ENCODE data around the gene NUS1.
"Not testable (repeated sequence)": the region's sequence is repeated elsewhere in the genome, so short reads cannot be mapped to it uniquely, and the experiment has no call there.

Gene NUS1

GRCh38 chr6:117718895-117719294 is 43.6 kb downstream of the NUS1 start:
- DNase-seq (ENCODE audit: low read depth): no peak

GRCh38 chr6:117721520-117721919 is 46.3 kb downstream of the NUS1 start:
- not testable (repeated sequence) for DNase-seq (ENCODE audit: low read depth)

- DNase-seq (ENCODE audit: low read depth): no peak
These were observed 53.4 kb downstream of the NUS1 start for GRCh38 chr6:117728626-117729025.

- no peak for DNase-seq (ENCODE audit: low read depth)
These were observed 54.3 kb downstream of the NUS1 start for GRCh38 chr6:117729613-117730012.

GRCh38 chr6:117733341-117733740 is 58.1 kb downstream of the NUS1 start:
- DNase-seq (ENCODE audit: low read depth): no peak

- no peak for DNase-seq (ENCODE audit: low read depth)
These were observed 64.6 kb downstream of the NUS1 start for GRCh38 chr6:117739869-117740268.

GRCh38 chr6:117740605-117741004 is 65.3 kb downstream of the NUS1 start:
- DNase-seq (ENCODE audit: low read depth): no peak

- DNase-seq (ENCODE audit: low read depth): not testable (repeated sequence)
These were observed 75.4 kb downstream of the NUS1 start for GRCh38 chr6:117750675-117751074.
